GM12878 (cell line): ENCODE measurements around the gene MXRA7. TPM values are rescaled to one million over a fixed set of nuclear protein-coding genes. Genes with fewer than 3 reads are reported as not detected.

Experiments used
- ATAC-seq: fragments of 200-7000 bp; cut with Tn5 transposase; 3 replicates; pipeline ENCODE4 v1.9.1; 2020; ENCODE audit warnings: mild to moderate bottlenecking, moderate library complexity
- BruUV-seq: library from RNA; stranded (reverse); fragments of 400-500 nt; replicated peaks from 2 replicates; lab custom pipeline; 2021; lab: Mats Ljungman, UMichigan
- CTCF ChIA-PET: fragments of 300-600 bp; sonication (Branson Sonifier 250); formaldehyde crosslinking; extraction: SDS; loops from one replicate; lab custom pipeline; 2021; ENCODE audit warnings: inconsistent platforms; lab: Yijun Ruan, JAX
- POLR2A ChIA-PET: fragments of 350-600 bp; formaldehyde crosslinking; extraction: SDS; loops from one replicate; lab custom pipeline; 2021; ENCODE audit warnings: inconsistent platforms; lab: Charles Lee
- RAD21 ChIA-PET: fragments of 300-600 bp; sonication (Branson Sonifier 250); formaldehyde crosslinking; loops from one replicate; lab custom pipeline; 2023; ENCODE audit warnings: antibody characterized with exemption; ENCODE audit not compliant: unreplicated experiment; lab: Charles Lee
- SMC1A ChIA-PET: fragments of 300-600 bp; sonication (Branson Sonifier 250); formaldehyde crosslinking; loops from one replicate; lab custom pipeline; 2023; ENCODE audit not compliant: unreplicated experiment, uncharacterized antibody; lab: Charles Lee
- DNase-seq: peaks from one replicate; pipeline ENCODE4 v3.0.0-alpha.2; 2011; ENCODE audit warnings: low read depth, low spot score
- FAIRE-seq: peaks from 3 replicates; lab custom pipeline; 2011; peaks lifted over from hg19 to GRCh38; lab: Jason Lieb, UNC
- H2AFZ ChIP-seq: 2 replicates; pipeline ENCODE4 v1.6.0; 2011; ENCODE audit warnings: low read depth, low read length, control low read depth; ENCODE audit not compliant: control insufficient read depth
- H3K27ac ChIP-seq: 2 replicates; pipeline ENCODE4 v1.5.1; 2011; ENCODE audit warnings: control low read depth; ENCODE audit not compliant: control insufficient read depth, insufficient read depth
- H3K27me3 ChIP-seq, 2 experiments: replicated peaks in 1 of 2; 2 replicates each; pipeline versions ENCODE4 v1.6.0 to v1.6.1; 2011; ENCODE audit warnings: low read length in 1 of 2; ENCODE audit not compliant: control insufficient read depth in 2 of 2, insufficient read depth in 2 of 2
- H3K36me3 ChIP-seq, 2 experiments: 2 replicates each; pipeline ENCODE4 v1.5.1; 2011; ENCODE audit warnings: low read length in 1 of 2; ENCODE audit not compliant: control insufficient read depth in 2 of 2, insufficient read depth in 2 of 2
- H3K4me1 ChIP-seq: 2 replicates; pipeline ENCODE4 v1.6.1; 2011; ENCODE audit warnings: mild to moderate bottlenecking, low read length, moderate library complexity, mixed read lengths; ENCODE audit not compliant: control insufficient read depth, insufficient read depth
- H3K4me2 ChIP-seq: 2 replicates; pipeline ENCODE4 v1.6.0; 2011; ENCODE audit warnings: control low read depth; ENCODE audit not compliant: control insufficient read depth, insufficient read depth
- H3K4me3 ChIP-seq: fragments of 200-600 bp; sonication (generic); 2 replicates; pipeline ENCODE4 v1.5.1; 2016
- H3K79me2 ChIP-seq: 2 replicates; pipeline ENCODE4 v1.6.0; 2011; ENCODE audit warnings: low read length; ENCODE audit not compliant: control insufficient read depth, insufficient read depth
- H3K9ac ChIP-seq: 2 replicates; pipeline ENCODE4 v1.8.0; 2011; ENCODE audit warnings: low read length, control low read depth, mixed read lengths; ENCODE audit not compliant: control insufficient read depth, insufficient read depth
- H3K9me3 ChIP-seq: replicated peaks from 3 replicates; pipeline ENCODE4 v1.5.1; 2011; ENCODE audit warnings: mild to moderate bottlenecking, low read length; ENCODE audit not compliant: control insufficient read depth, insufficient read depth
- H4K20me1 ChIP-seq: 2 replicates; pipeline ENCODE4 v1.6.0; 2011; ENCODE audit not compliant: control insufficient read depth, insufficient read depth
- CBFB ChIP-seq: IDR thresholded peaks from 2 replicates; pipeline ENCODE4 v1.6.1; 2016; ENCODE audit warnings: antibody characterized with exemption, low read depth
- ETV6 ChIP-seq, 2 experiments: fragments of 450-650 bp in 1 of 2; IDR thresholded peaks in 1 of 2; conservative IDR thresholded peaks in 1 of 2; 2 replicates each; pipeline ENCODE4 v1.6.1; 2014; ENCODE audit warnings: antibody characterized with exemption in 1 of 2, borderline replicate concordance in 1 of 2, low read depth in 1 of 2, mild to moderate bottlenecking in 1 of 2, moderate library complexity in 1 of 2
- FOXM1 ChIP-seq: IDR thresholded peaks from 2 replicates; pipeline ENCODE4 v1.6.1; 2012; ENCODE audit warnings: low read depth, mild to moderate bottlenecking, inconsistent platforms, low read length, moderate library complexity
- MEF2A ChIP-seq: IDR thresholded peaks from 2 replicates; pipeline ENCODE4 v1.6.1; 2011; ENCODE audit warnings: low read depth, mild to moderate bottlenecking, low read length, moderate library complexity; ENCODE audit not compliant: insufficient read depth
- NBN ChIP-seq: fragments of 450-650 bp; IDR thresholded peaks from 2 replicates; pipeline ENCODE4 v1.6.1; 2016
- NFYA ChIP-seq: IDR thresholded peaks from 2 replicates; pipeline ENCODE4 v1.6.1; 2011; ENCODE audit warnings: low read depth, mild to moderate bottlenecking, low read length, improper control_type of control experiment, borderline replicate concordance
- POLR2AphosphoS2 ChIP-seq: IDR thresholded peaks from 2 replicates; pipeline ENCODE4 v1.6.1; 2011; ENCODE audit warnings: low read depth, mild to moderate bottlenecking, low read length, improper control_type of control experiment, moderate library complexity
- SREBF2 ChIP-seq: IDR thresholded peaks from 2 replicates; pipeline ENCODE4 v1.6.1; 2012; ENCODE audit warnings: mild to moderate bottlenecking, low read length
- STAT1 ChIP-seq: fragments of 450-650 bp; conservative IDR thresholded peaks from 2 replicates; pipeline ENCODE4 v1.6.1; 2014; ENCODE audit warnings: antibody characterized with exemption, mild to moderate bottlenecking
- TARDBP ChIP-seq: IDR thresholded peaks from 2 replicates; pipeline ENCODE4 v1.6.1; 2016; ENCODE audit warnings: borderline replicate concordance
- TCF3 ChIP-seq: IDR thresholded peaks from 2 replicates; pipeline ENCODE4 v1.6.1; 2012; ENCODE audit warnings: low read depth, mild to moderate bottlenecking, low read length, borderline replicate concordance; ENCODE audit not compliant: insufficient read depth
- YY1 ChIP-seq: IDR thresholded peaks from 2 replicates; pipeline ENCODE4 v1.6.1; 2011; ENCODE audit warnings: low read depth, mild to moderate bottlenecking, low read length
- WGBS: methylation state at CpG from one replicate; pipeline ENCODE4 v1.1.6; 2016; ENCODE audit warnings: low lambda C conversion rate; ENCODE audit not compliant: insufficient replicate concordance, insufficient coverage; ENCODE audit errors: missing lambda C conversion rate; 5-methylcytosine and 5-hydroxymethylcytosine counted together
- in situ Hi-C: fragments of 300-500 bp; cut with MboI; formaldehyde crosslinking; loops from 9 replicates; pipeline ENCODE4 v1.14.3; 2018; ENCODE audit warnings: mixed read lengths
- intact Hi-C: fragments of 100-400 bp; cut with micrococcal nuclease; formaldehyde crosslinking; loops from one replicate; pipeline ENCODE4 v1.14.2; 2022; ENCODE audit not compliant: unreplicated experiment
- polyA plus RNA-seq, 11 experiments: library from polyadenylated mRNA; depleted of rRNA in 4 of 11; unstranded in 6 of 11; stranded (reverse) in 5 of 11; fragments of >200 nt; fragmentation: Nextera tagmentation in 4 of 11; fragmentation: Illumina TruSeq in 1 of 11; extraction: Ambion mirVana in 4 of 11; extraction: Trizol in 1 of 11; gene quantifications; 1 replicate in 1 of 11; 2 replicates in 10 of 11; pipeline versions ENCODE4 v1.2.1 to v1.2.3, GENCODE V29; 2011 to 2016; ENCODE audit warnings: inconsistent platforms in 2 of 11, missing spikeins in 2 of 11, low read depth in 1 of 11
- total RNA-seq, 4 experiments: library from RNA; depleted of rRNA in 3 of 4; stranded (reverse); fragments of >200 nt in 3 of 4; fragmentation: Illumina TruSeq in 1 of 4; extraction: Trizol in 1 of 4; gene quantifications; 2 replicates each; pipeline versions ENCODE4 v1.2.1 to v1.2.3, GENCODE V29; 2013 to 2021
- TF ChIP-seq, protein P1 (sequence below): fragments of 450-650 bp; IDR thresholded peaks from 2 replicates; pipeline ENCODE4 v1.6.1; 2017; ENCODE audit warnings: mild to moderate bottlenecking, low read depth, inconsistent platforms; ENCODE audit not compliant: poor library complexity, severe bottlenecking
- TF ChIP-seq, protein P2 (sequence below): fragments of 450-650 bp; formaldehyde crosslinking; IDR thresholded peaks from 2 replicates; pipeline ENCODE4 v1.4.0; 2020; ENCODE audit warnings: mild to moderate bottlenecking, moderate library complexity

Gene MXRA7
- total and polyA plus RNA-seq, 10 of the 15 experiments (the other 5 are each of a cell fraction or from before 2014, with no cell fraction given) = 0.03 to 2.0 (median 0.33) TPM

DNA sequence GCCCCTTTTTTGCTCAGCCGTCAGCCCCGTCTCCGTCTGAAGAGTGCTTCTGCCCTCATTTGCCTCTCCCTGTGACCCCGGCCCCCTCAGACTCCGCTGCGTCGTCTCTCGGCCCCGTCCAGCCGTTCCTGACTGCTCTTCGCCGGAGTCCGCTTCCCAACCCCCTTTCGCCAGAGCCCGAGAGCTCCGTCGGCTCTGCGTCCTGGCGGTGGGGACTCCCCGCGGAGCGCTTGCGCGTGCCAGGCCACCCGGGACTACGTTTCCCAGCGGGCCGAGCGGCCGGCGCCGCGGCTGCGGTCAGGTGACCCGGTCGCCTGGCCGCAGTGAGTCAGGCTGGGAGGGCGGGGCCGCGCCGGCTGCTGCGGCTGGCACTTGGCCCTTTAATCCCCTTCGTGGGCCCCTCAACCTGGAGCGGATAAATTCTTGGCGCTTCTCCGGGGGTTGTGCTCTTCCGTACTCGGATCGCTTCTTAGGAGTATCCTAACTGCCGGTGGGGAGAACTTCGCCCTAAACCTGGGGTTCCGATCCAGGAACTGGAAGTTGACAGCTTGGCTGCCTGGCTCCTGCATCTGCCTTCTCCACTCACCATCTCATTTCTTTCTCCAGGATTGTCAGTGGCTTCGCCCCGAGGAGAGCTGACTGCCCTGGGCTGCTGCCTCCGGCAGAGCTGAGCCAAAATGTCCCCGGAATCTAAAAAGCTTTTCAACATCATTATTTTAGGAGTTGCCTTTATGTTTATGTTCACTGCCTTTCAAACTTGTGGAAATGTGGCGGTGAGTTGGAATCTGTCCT, 27.1 kb upstream of the MXRA7 start, which contains the start of gene MFSD11 (continued):
- TF ChIP-seq, protein P1, sequence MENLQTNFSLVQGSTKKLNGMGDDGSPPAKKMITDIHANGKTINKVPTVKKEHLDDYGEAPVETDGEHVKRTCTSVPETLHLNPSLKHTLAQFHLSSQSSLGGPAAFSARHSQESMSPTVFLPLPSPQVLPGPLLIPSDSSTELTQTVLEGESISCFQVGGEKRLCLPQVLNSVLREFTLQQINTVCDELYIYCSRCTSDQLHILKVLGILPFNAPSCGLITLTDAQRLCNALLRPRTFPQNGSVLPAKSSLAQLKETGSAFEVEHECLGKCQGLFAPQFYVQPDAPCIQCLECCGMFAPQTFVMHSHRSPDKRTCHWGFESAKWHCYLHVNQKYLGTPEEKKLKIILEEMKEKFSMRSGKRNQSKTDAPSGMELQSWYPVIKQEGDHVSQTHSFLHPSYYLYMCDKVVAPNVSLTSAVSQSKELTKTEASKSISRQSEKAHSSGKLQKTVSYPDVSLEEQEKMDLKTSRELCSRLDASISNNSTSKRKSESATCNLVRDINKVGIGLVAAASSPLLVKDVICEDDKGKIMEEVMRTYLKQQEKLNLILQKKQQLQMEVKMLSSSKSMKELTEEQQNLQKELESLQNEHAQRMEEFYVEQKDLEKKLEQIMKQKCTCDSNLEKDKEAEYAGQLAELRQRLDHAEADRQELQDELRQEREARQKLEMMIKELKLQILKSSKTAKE = no peak
- TF ChIP-seq YY1 = peak; percentile 68; the same call in 1 of the 2 replicates
- TF ChIP-seq, all 136 proteins: peak for 45

DNA sequence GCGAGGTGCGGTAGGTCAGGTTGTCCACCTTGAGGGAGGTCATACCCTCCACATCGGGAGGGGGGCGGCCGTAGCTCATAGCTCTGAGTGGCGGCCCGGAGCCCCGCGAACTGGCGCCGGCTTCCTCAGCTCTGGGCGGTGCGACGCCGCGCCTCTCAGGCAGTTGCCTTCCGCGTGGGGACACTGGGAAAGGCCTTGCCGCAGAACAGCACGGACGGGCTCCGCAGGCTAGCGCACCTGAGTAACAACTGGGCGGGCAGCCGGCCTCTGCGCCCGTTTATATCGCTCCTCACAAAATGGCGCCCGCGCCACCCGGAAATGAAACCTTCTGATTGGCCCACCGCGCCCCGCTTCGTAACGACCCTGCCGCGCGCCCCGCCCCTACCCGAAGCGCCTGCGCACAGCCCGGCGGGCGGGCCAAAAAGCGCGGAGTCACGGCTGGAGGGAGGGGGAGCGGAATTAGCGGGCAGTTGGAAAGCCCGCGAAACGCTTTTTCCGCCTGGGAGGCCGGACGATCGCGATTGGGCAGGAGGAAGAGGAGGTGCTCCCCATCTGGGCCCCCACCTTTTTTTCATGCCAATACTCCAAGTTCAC, 26.4 kb upstream of the MXRA7 start, which contains the start of gene SRSF2:
Gene SRSF2, minus strand, starts transcription at position 250 of the 594 bp plus-strand sequence. Its CDS starts 171 bp downstream, at position 79.
- peak; percentile 80 for ATAC-seq
- POLR2A ChIA-PET = interaction anchor here (6.4 kb wide), 1 partner anchor 11 kb away, joined by 60 read pairs; the partner anchor contains the start of genes JMJD6 and METTL23
- SMC1A ChIA-PET = interaction anchor here (2.1 to 2.8 kb wide), 2 partner anchors 10 kb away, joined by 9 to 10 read pairs; partner anchors contain the start of gene METTL23
- peaks cover 8 to 25% of the 10 kb centered on the region in 2 experiments for H3K36me3 ChIP-seq
- 1% methylated on average over 40 of the region's 60 CpGs for WGBS
- FAIRE-seq = peak; percentile 92
- intact Hi-C loops = loop anchor here (10.0 kb wide), 1 partner anchor 348 kb away; no protein-coding TSS in a partner anchor
- RAD21 ChIA-PET = interaction anchor here (0.8 to 2.1 kb wide), 3 partner anchors 10 to 473 kb away, joined by 3 to 12 read pairs (median 6); no protein-coding TSS in a partner anchor
- H3K9me3 ChIP-seq = no peaks in the 10 kb centered on the region; the same call in 2 of the 3 replicates
- no peaks in the 10 kb centered on the region; the same call in 1 of the 2 replicates for H4K20me1 ChIP-seq
- peak within 1 kb of the TSS; percentile 92 for H3K4me3 ChIP-seq
- peak within 1 kb of the TSS; percentile 80 for H2AFZ ChIP-seq
- peak within 1 kb of the TSS; percentile 91 for H3K27ac ChIP-seq
- H3K4me2 ChIP-seq = peak within 1 kb of the TSS; percentile 90
- no peaks in the 10 kb centered on the region for H3K27me3 ChIP-seq
- DNase-seq = peak; percentile 87
- H3K79me2 ChIP-seq = peaks cover 67% of the 10 kb centered on the region
- in situ Hi-C loops = no loop called here
- peak within 1 kb of the TSS; percentile 97 for H3K9ac ChIP-seq
- no TSS peak for BruUV-seq
- CTCF ChIA-PET = interaction anchor here (1.3 kb wide), 1 partner anchor 10 kb away, joined by 5 read pairs; no protein-coding TSS in a partner anchor
- H3K4me1 ChIP-seq = no peaks in the 10 kb centered on the region; the same call in none of the 2 replicates
- peak; percentile 41 for TF ChIP-seq SREBF2
- TF ChIP-seq FOXM1 = peak; percentile 64; the same call in 1 of the 2 replicates
- peak; percentile 100 for TF ChIP-seq POLR2AphosphoS2
- TF ChIP-seq STAT1 = no peak; the same call in 1 of the 2 replicates
- TF ChIP-seq ETV6 (conservative IDR thresholded peaks at IDR 0.05 in 1 of 2, IDR thresholded peaks at IDR 0.05 in 1 of 2; ENCODE audit: borderline replicate concordance in 1 of 2, low read depth in 1 of 2) = 0 out of 4 replicates have a peak, but pooled peaks of 1 of the 2 experiments have one; percentile 18
- TF ChIP-seq, protein P2, sequence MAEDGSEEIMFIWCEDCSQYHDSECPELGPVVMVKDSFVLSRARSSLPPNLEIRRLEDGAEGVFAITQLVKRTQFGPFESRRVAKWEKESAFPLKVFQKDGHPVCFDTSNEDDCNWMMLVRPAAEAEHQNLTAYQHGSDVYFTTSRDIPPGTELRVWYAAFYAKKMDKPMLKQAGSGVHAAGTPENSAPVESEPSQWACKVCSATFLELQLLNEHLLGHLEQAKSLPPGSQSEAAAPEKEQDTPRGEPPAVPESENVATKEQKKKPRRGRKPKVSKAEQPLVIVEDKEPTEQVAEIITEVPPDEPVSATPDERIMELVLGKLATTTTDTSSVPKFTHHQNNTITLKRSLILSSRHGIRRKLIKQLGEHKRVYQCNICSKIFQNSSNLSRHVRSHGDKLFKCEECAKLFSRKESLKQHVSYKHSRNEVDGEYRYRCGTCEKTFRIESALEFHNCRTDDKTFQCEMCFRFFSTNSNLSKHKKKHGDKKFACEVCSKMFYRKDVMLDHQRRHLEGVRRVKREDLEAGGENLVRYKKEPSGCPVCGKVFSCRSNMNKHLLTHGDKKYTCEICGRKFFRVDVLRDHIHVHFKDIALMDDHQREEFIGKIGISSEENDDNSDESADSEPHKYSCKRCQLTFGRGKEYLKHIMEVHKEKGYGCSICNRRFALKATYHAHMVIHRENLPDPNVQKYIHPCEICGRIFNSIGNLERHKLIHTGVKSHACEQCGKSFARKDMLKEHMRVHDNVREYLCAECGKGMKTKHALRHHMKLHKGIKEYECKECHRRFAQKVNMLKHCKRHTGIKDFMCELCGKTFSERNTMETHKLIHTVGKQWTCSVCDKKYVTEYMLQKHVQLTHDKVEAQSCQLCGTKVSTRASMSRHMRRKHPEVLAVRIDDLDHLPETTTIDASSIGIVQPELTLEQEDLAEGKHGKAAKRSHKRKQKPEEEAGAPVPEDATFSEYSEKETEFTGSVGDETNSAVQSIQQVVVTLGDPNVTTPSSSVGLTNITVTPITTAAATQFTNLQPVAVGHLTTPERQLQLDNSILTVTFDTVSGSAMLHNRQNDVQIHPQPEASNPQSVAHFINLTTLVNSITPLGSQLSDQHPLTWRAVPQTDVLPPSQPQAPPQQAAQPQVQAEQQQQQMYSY = no peak
- TF ChIP-seq NBN = peak; percentile 85
- peak; percentile 78 for TF ChIP-seq TARDBP
- TF ChIP-seq TCF3 = peak; percentile 94
- TF ChIP-seq CBFB = peak; percentile 97
- TF ChIP-seq MEF2A = no peak; the same call in 1 of the 2 replicates
- TF ChIP-seq NFYA = no peak
